ENCODE results near the gene GOLGA6L7.
"Not testable (repeated sequence)": the region's sequence is repeated elsewhere in the genome, so short reads cannot be mapped to it uniquely, and the experiment has no call there.

The GOLGA6L7 gene

GRCh38 chr15:28847959-28848358 lies 485 bp downstream of the GOLGA6L7 start:
- not testable (repeated sequence) for FAIRE-seq; DNase-seq (ENCODE audit: low spot score)

- not testable (repeated sequence) for FAIRE-seq; DNase-seq (ENCODE audit: low spot score)
Measured at GRCh38 chr15:28847247-28847646, 1.2 kb downstream of the GOLGA6L7 start.

GRCh38 chr15:28844147-28844546 lies 4.3 kb downstream of the GOLGA6L7 start:
- not testable (repeated sequence) for FAIRE-seq; DNase-seq (ENCODE audit: low spot score)

- FAIRE-seq, result not testable (repeated sequence)
Measured at GRCh38 chr15:28843520-28843919, 4.9 kb downstream of the GOLGA6L7 start.

GRCh38 chr15:28842210-28842609 lies 6.2 kb downstream of the GOLGA6L7 start:
- FAIRE-seq; DNase-seq (ENCODE audit: low spot score): not testable (repeated sequence)

More at GRCh38 chr15:28843520-28843919, 4.9 kb downstream of the GOLGA6L7 start:
- not testable (repeated sequence) for DNase-seq (ENCODE audit: low spot score)

- not testable (repeated sequence) for DNase-seq (ENCODE audit: low spot score); FAIRE-seq
Measured at GRCh38 chr15:28840285-28840684, 8.2 kb downstream of the GOLGA6L7 start.

- DNase-seq (ENCODE audit: low spot score); FAIRE-seq: not testable (repeated sequence)
Measured at GRCh38 chr15:28834957-28835585, 13.4 kb downstream of the GOLGA6L7 start.

- not testable (repeated sequence) for FAIRE-seq
- peak; percentile 69 for DNase-seq (ENCODE audit: low spot score)
Measured at GRCh38 chr15:28831897-28832587, 16.4 kb downstream of the GOLGA6L7 start.

- DNase-seq (ENCODE audit: low spot score); FAIRE-seq: not testable (repeated sequence)
Measured at GRCh38 chr15:28821420-28821819, 27.0 kb downstream of the GOLGA6L7 start.

GRCh38 chr15:28819930-28820295 lies 28.5 kb downstream of the GOLGA6L7 start:
- not testable (repeated sequence) for DNase-seq (ENCODE audit: low spot score)
- FAIRE-seq, result peak; percentile 15

- FAIRE-seq (peak; percentile 45), DNase-seq (ENCODE audit: low spot score) (peak; percentile 35)
Measured at GRCh38 chr15:28819019-28819929, 29.2 kb downstream of the GOLGA6L7 start.

- not testable (repeated sequence) for DNase-seq (ENCODE audit: low spot score); FAIRE-seq
Measured at GRCh38 chr15:28818168-28818567, 30.3 kb downstream of the GOLGA6L7 start.

- not testable (repeated sequence) for FAIRE-seq; DNase-seq (ENCODE audit: low spot score)
Measured at GRCh38 chr15:28814059-28814458, 34.4 kb downstream of the GOLGA6L7 start.

- not testable (repeated sequence) for DNase-seq (ENCODE audit: low spot score); FAIRE-seq
Measured at GRCh38 chr15:28813392-28813791, 35.1 kb downstream of the GOLGA6L7 start.

GRCh38 chr15:28811852-28812550 lies 36.4 kb downstream of the GOLGA6L7 start:
- not testable (repeated sequence) for FAIRE-seq; DNase-seq (ENCODE audit: low spot score)

- not testable (repeated sequence) for FAIRE-seq; DNase-seq (ENCODE audit: low spot score)
Measured at GRCh38 chr15:28810444-28810843, 38.0 kb downstream of the GOLGA6L7 start.

GRCh38 chr15:28808136-28808535 lies 40.3 kb downstream of the GOLGA6L7 start:
- not testable (repeated sequence) for FAIRE-seq; DNase-seq (ENCODE audit: low spot score)

- FAIRE-seq; DNase-seq (ENCODE audit: low spot score): not testable (repeated sequence)
Measured at GRCh38 chr15:28800366-28800765, 48.1 kb downstream of the GOLGA6L7 start.

GRCh38 chr15:28798234-28798633 lies 50.2 kb downstream of the GOLGA6L7 start:
- not testable (repeated sequence) for FAIRE-seq; DNase-seq (ENCODE audit: low spot score)

GRCh38 chr15:28794231-28794630 lies 54.2 kb downstream of the GOLGA6L7 start:
- FAIRE-seq, result peak; percentile 40
- not testable (repeated sequence) for DNase-seq (ENCODE audit: low spot score)
